Right lobe of liver (tissue), 4 donors: Measurements from ENCODE around the gene RAVER1.

ENCODE experiments used
- CTCF ChIP-seq, 4 donors: fragments of 200-600 bp in 3 of 4; fragments of 450-650 bp in 1 of 4; IDR thresholded peaks; one replicate each; pipeline versions ENCODE4 v1.5.1 to v1.8.0; 2016 to 2022; ENCODE audit warnings: antibody characterized with exemption in 4 of 4, mild to moderate bottlenecking in 2 of 4
- POLR2A ChIP-seq: fragments of 450-650 bp; IDR thresholded peaks from one replicate; pipeline ENCODE4 v1.6.1; 2017; ENCODE audit warnings: antibody characterized with exemption, mild to moderate bottlenecking
- donor health status: DM: no; HTN: no; CAD: no.
- donor health status: DM: no; HTN: no; CAD: no.
- donor health status: DM: no; HTN: yes; CAD: no.

GRCh38 chr19:10378124-10378523, 44.8 kb upstream of the RAVER1 start:
- TF ChIP-seq CTCF (IDR thresholded peaks at IDR 0.05) (no peak), POLR2A (no peak)
